ENCODE measurements around the gene STK39.

DNA sequence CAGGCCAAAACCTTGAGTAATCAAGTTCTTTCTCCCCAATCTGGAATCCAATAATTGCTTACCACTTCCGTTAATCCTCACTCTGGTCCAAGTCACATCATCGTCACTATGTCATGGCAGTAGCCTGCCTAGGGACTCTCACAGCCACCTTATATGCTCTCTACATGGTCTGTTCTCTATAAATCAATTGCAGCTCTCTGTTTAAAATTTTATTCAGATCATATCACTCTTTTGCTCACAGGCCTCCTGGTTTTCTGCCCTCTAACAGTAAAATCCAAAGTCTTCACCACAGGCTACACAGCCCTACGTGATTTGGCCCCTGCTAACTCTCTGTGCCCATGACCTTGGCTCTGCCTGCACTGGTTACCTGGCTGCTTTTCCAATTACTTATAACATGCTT lies 188.7 kb downstream of the STK39 start:
- TF ChIP-seq, protein P1, sequence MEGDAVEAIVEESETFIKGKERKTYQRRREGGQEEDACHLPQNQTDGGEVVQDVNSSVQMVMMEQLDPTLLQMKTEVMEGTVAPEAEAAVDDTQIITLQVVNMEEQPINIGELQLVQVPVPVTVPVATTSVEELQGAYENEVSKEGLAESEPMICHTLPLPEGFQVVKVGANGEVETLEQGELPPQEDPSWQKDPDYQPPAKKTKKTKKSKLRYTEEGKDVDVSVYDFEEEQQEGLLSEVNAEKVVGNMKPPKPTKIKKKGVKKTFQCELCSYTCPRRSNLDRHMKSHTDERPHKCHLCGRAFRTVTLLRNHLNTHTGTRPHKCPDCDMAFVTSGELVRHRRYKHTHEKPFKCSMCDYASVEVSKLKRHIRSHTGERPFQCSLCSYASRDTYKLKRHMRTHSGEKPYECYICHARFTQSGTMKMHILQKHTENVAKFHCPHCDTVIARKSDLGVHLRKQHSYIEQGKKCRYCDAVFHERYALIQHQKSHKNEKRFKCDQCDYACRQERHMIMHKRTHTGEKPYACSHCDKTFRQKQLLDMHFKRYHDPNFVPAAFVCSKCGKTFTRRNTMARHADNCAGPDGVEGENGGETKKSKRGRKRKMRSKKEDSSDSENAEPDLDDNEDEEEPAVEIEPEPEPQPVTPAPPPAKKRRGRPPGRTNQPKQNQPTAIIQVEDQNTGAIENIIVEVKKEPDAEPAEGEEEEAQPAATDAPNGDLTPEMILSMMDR (conservative IDR thresholded peaks at IDR 0.05 in 1 of 2, IDR thresholded peaks at IDR 0.05 in 1 of 2; ENCODE audit: low read depth in 1 of 2, low read length in 2 of 2): no peak
- no peak for TF ChIP-seq EZH2 (IDR thresholded peaks at IDR 0.05; ENCODE audit: low read length, missing control alignments)

Data from fibroblast of lung (primary cell).